CD4-positive, alpha-beta T cell treated with Interleukin-12 subunit alpha and Interleukin-12 subunit beta, for 1 hour (primary cell): ENCODE data around the gene DMKN.

Source experiments
- DNase-seq: peaks from one replicate; pipeline ENCODE4 v3.0.0-alpha.2; 2020

Gene DMKN

GRCh38 chr19:35513628-35514281, at the start of gene DMKN:
Gene DMKN (minus strand): TSS chr19:35513649. CDS start chr19:35513475, 174 bp downstream.
- no peak for DNase-seq

GRCh38 chr19:35562776-35563175, 49.3 kb upstream of the DMKN start:
- DNase-seq, result no peak

- DNase-seq, result no peak
These were observed 48.9 kb upstream of the DMKN start for GRCh38 chr19:35562336-35562735.

GRCh38 chr19:35561436-35561835, 48.0 kb upstream of the DMKN start:
- DNase-seq, result no peak

- no peak for DNase-seq
These were observed 47.2 kb upstream of the DMKN start for GRCh38 chr19:35560677-35561076.

GRCh38 chr19:35560271-35560670, 46.8 kb upstream of the DMKN start:
- no peak for DNase-seq

- no peak for DNase-seq
These were observed 46.3 kb upstream of the DMKN start for GRCh38 chr19:35559781-35560180.

GRCh38 chr19:35559281-35559659, 45.8 kb upstream of the DMKN start:
- DNase-seq, result no peak

- no peak for DNase-seq
These were observed 45.2 kb upstream of the DMKN start for GRCh38 chr19:35558400-35559280.

GRCh38 chr19:35557539-35558399, 44.3 kb upstream of the DMKN start:
- DNase-seq, result peak; percentile 59

- DNase-seq, result no peak
These were observed 43.5 kb upstream of the DMKN start for GRCh38 chr19:35556846-35557538.

GRCh38 chr19:35556025-35556590, 42.7 kb upstream of the DMKN start:
- no peak for DNase-seq

- no peak for DNase-seq
These were observed 42.0 kb upstream of the DMKN start for GRCh38 chr19:35555301-35556005.

- no peak for DNase-seq
These were observed 40.6 kb upstream of the DMKN start for GRCh38 chr19:35554076-35554475.

GRCh38 chr19:35553385-35554000, 40.0 kb upstream of the DMKN start:
- DNase-seq, result no peak

- no peak for DNase-seq
These were observed 39.3 kb upstream of the DMKN start for GRCh38 chr19:35552534-35553384.

- no peak for DNase-seq
These were observed 37.8 kb upstream of the DMKN start for GRCh38 chr19:35551091-35551810.

GRCh38 chr19:35549879-35550523, 36.6 kb upstream of the DMKN start:
- DNase-seq, result no peak
